IPS-NIHi11 (cell line): ENCODE data around the gene JAKMIP2.
"Not testable (repeated sequence)": the region's sequence is repeated elsewhere in the genome, so short reads cannot be mapped to it uniquely, and the experiment has no call there.

Experiments used
- DNase-seq: peaks from one replicate; pipeline ENCODE4 v3.0.0; 2012; ENCODE audit warnings: mixed read lengths, low spot score

The JAKMIP2 gene

GRCh38 chr5:147746986-147747385, 35.5 kb downstream of the JAKMIP2 start:
- no peak for DNase-seq

- no peak for DNase-seq
Measured at GRCh38 chr5:147743678-147744374, 38.7 kb downstream of the JAKMIP2 start.

GRCh38 chr5:147743012-147743411, 39.5 kb downstream of the JAKMIP2 start:
- no peak for DNase-seq

GRCh38 chr5:147742151-147742550, 40.4 kb downstream of the JAKMIP2 start:
- DNase-seq, result no peak

- DNase-seq, result no peak
Measured at GRCh38 chr5:147740864-147741263, 41.7 kb downstream of the JAKMIP2 start.

GRCh38 chr5:147737921-147738320, 44.6 kb downstream of the JAKMIP2 start:
- DNase-seq, result no peak

- DNase-seq, result no peak
Measured at GRCh38 chr5:147735621-147736125, 46.9 kb downstream of the JAKMIP2 start.

GRCh38 chr5:147734894-147735293, 47.6 kb downstream of the JAKMIP2 start:
- DNase-seq, result peak; percentile 33

- DNase-seq, result no peak
Measured at GRCh38 chr5:147733075-147733474, 49.5 kb downstream of the JAKMIP2 start.

GRCh38 chr5:147732291-147732883, 50.1 kb downstream of the JAKMIP2 start:
- DNase-seq, result no peak

GRCh38 chr5:147731431-147732290, 50.9 kb downstream of the JAKMIP2 start:
- no peak for DNase-seq

GRCh38 chr5:147727200-147727599, 55.3 kb downstream of the JAKMIP2 start:
- no peak for DNase-seq

GRCh38 chr5:147721191-147721960, 61.2 kb downstream of the JAKMIP2 start:
- not testable (repeated sequence) for DNase-seq

- DNase-seq, result no peak
Measured at GRCh38 chr5:147713550-147714295, 68.8 kb downstream of the JAKMIP2 start.

- DNase-seq, result no peak
Measured at GRCh38 chr5:147712598-147712997, 69.9 kb downstream of the JAKMIP2 start.

- no peak for DNase-seq
Measured at GRCh38 chr5:147712019-147712418, 70.5 kb downstream of the JAKMIP2 start.

GRCh38 chr5:147711019-147711418, 71.5 kb downstream of the JAKMIP2 start:
- DNase-seq, result no peak

- DNase-seq, result no peak
Measured at GRCh38 chr5:147708708-147709107, 73.8 kb downstream of the JAKMIP2 start.

- DNase-seq, result no peak
Measured at GRCh38 chr5:147704544-147704943, 78.0 kb downstream of the JAKMIP2 start.

GRCh38 chr5:147701468-147701867, 81.1 kb downstream of the JAKMIP2 start:
- DNase-seq, result no peak

GRCh38 chr5:147699496-147700088, 82.9 kb downstream of the JAKMIP2 start:
- DNase-seq, result no peak
